ENCODE measurements around the gene TTC3. TPM values are rescaled to one million over a fixed set of nuclear protein-coding genes. Genes with fewer than 3 reads are reported as not detected.

TTC3 gene
- total RNA-seq, 1 experiment from 2014 or later, result 71.5 TPM

GRCh38 chr21:37040212-37040611 lies 32.8 kb upstream of the TTC3 start:
- BruUV-seq (replicated peaks), result no TSS peak
- no peak for ATAC-seq
- Histone ChIP-seq H3K4me3 (replicated peaks in 1 of 2; ENCODE audit: low read depth in 1 of 2, low read length in 2 of 2) (no peak overlapping the region), H3K4me1 (ENCODE audit: control insufficient read depth in 1 of 2, insufficient read depth in 2 of 2, low read length in 2 of 2) (no peaks in the 10 kb centered on the region), H3K79me2 (ENCODE audit: insufficient read depth, low read length) (no peaks in the 10 kb centered on the region), H3K36me3 (ENCODE audit: control insufficient read depth in 1 of 2, insufficient read depth in 2 of 2, low read length in 2 of 2) (no peaks in the 10 kb centered on the region), H3K9me3 (ENCODE audit: control insufficient read depth in 1 of 2, insufficient read depth in 1 of 2, low read depth in 1 of 2, low read length in 2 of 2) (no peaks in the 10 kb centered on the region), H3K27ac (ENCODE audit: low read depth, low read length) (no peak overlapping the region), H3K4me2 (ENCODE audit: low read length) (no peak overlapping the region), H2AFZ (ENCODE audit: low read depth, low read length, poor library complexity, severe bottlenecking) (no peak overlapping the region), H3K27me3 (ENCODE audit: insufficient read depth, low read length) (no peaks in the 10 kb centered on the region), H3K9me2 (ENCODE audit: insufficient read depth) (no peaks in the 10 kb centered on the region), H3K9ac (ENCODE audit: low read length) (no peak overlapping the region), H4K20me1 (ENCODE audit: insufficient read depth) (no peaks in the 10 kb centered on the region)
- no peak for DNase-seq (ENCODE audit: low read depth, low spot score)
- ChIA-PET POLR2A (no interaction called here), RAD21 (ENCODE audit: low non-redundant PET in 1 of 2, low total read pairs in 2 of 2, uncharacterized antibody in 2 of 2, unreplicated experiment in 2 of 2) (no interaction called here), CTCF (no interaction called here)
- no peak for TF ChIP-seq SIN3A (IDR thresholded peaks at IDR 0.05; ENCODE audit: low read depth)
- no peak for TF ChIP-seq ZFX (IDR thresholded peaks at IDR 0.05)
- no peak for TF ChIP-seq YY1 (IDR thresholded peaks at IDR 0.05; ENCODE audit: extremely low read depth, insufficient replicate concordance, low read depth, low read length)
- TF ChIP-seq, protein P1, sequence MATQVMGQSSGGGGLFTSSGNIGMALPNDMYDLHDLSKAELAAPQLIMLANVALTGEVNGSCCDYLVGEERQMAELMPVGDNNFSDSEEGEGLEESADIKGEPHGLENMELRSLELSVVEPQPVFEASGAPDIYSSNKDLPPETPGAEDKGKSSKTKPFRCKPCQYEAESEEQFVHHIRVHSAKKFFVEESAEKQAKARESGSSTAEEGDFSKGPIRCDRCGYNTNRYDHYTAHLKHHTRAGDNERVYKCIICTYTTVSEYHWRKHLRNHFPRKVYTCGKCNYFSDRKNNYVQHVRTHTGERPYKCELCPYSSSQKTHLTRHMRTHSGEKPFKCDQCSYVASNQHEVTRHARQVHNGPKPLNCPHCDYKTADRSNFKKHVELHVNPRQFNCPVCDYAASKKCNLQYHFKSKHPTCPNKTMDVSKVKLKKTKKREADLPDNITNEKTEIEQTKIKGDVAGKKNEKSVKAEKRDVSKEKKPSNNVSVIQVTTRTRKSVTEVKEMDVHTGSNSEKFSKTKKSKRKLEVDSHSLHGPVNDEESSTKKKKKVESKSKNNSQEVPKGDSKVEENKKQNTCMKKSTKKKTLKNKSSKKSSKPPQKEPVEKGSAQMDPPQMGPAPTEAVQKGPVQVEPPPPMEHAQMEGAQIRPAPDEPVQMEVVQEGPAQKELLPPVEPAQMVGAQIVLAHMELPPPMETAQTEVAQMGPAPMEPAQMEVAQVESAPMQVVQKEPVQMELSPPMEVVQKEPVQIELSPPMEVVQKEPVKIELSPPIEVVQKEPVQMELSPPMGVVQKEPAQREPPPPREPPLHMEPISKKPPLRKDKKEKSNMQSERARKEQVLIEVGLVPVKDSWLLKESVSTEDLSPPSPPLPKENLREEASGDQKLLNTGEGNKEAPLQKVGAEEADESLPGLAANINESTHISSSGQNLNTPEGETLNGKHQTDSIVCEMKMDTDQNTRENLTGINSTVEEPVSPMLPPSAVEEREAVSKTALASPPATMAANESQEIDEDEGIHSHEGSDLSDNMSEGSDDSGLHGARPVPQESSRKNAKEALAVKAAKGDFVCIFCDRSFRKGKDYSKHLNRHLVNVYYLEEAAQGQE (IDR thresholded peaks at IDR 0.05; ENCODE audit: low read depth), result no peak
- TF ChIP-seq EGR1 (IDR thresholded peaks at IDR 0.05; ENCODE audit: low read depth), result no peak
- TF ChIP-seq EZH2phosphoT487 (IDR thresholded peaks at IDR 0.05; ENCODE audit: borderline replicate concordance), result no peak
- intact Hi-C loops (cut with micrococcal nuclease), result no loop called here

DNA sequence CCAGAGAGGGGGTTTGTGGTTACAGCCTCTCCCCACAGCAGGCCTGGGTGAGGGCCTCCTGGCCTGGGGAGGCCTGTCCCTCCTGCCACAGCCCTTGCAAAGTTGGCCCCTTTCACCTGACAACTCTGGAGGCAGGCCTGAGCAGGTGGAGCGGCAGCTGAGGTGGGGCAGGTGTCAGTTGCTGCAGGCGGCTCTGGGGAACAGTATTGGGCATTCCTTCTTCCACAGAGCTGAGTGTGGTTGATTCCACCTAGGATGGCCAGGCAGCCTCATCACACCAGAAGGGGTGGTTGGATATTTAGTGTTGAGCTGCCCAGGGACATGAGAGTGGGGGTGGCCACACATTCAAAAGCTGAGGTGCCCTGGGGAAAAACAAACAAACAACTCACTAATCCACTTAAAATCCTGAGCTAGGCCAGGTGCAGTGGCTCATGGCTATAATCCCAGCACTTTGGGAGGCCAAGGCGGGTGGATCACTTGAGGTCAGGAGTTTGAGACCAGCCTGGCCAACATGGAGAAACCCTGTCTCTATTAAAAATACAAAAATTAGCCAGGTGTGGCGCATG lies 31.3 kb upstream of the TTC3 start:
- intact Hi-C loops (cut with micrococcal nuclease), result no loop called here
- H3K4me2 ChIP-seq (ENCODE audit: low read length), result no peak overlapping the region

More for the DNA sequence above, 31.3 kb upstream of the TTC3 start:
- no TSS peak for BruUV-seq (replicated peaks)
- Histone ChIP-seq H3K4me3 (replicated peaks in 1 of 2; ENCODE audit: low read depth in 1 of 2, low read length in 2 of 2) (no peak overlapping the region), H3K9me2 (ENCODE audit: insufficient read depth) (no peaks in the 10 kb centered on the region), H4K20me1 (ENCODE audit: insufficient read depth) (no peaks in the 10 kb centered on the region), H3K27me3 (ENCODE audit: insufficient read depth, low read length) (no peaks in the 10 kb centered on the region), H3K36me3 (ENCODE audit: control insufficient read depth in 1 of 2, insufficient read depth in 2 of 2, low read length in 2 of 2) (no peaks in the 10 kb centered on the region), H3K9me3 (ENCODE audit: control insufficient read depth in 1 of 2, insufficient read depth in 1 of 2, low read depth in 1 of 2, low read length in 2 of 2) (no peaks in the 10 kb centered on the region), H2AFZ (ENCODE audit: low read depth, low read length, poor library complexity, severe bottlenecking) (no peak overlapping the region), H3K9ac (ENCODE audit: low read length) (no peak overlapping the region), H3K4me1 (ENCODE audit: control insufficient read depth in 1 of 2, insufficient read depth in 2 of 2, low read length in 2 of 2) (peaks cover under 1 to 6% of the 10 kb centered on the region in 2 experiments; a peak in 3 of 4 replicates), H3K27ac (ENCODE audit: low read depth, low read length) (no peak overlapping the region), H3K79me2 (ENCODE audit: insufficient read depth, low read length) (no peaks in the 10 kb centered on the region)
- ChIA-PET POLR2A (no interaction called here), RAD21 (ENCODE audit: low non-redundant PET in 1 of 2, low total read pairs in 2 of 2, uncharacterized antibody in 2 of 2, unreplicated experiment in 2 of 2) (no interaction called here), CTCF (interaction anchor here (0.8 kb wide), 1 partner anchor 32 kb away, joined by 5 read pairs; no protein-coding TSS in a partner anchor)
- DNase-seq (ENCODE audit: low read depth, low spot score) (no peak), ATAC-seq (no peak)
- TF ChIP-seq EGR1 (IDR thresholded peaks at IDR 0.05; ENCODE audit: low read depth) (no peak), SP1 (IDR thresholded peaks at IDR 0.05; ENCODE audit: low read depth) (no peak), ZBTB33 (IDR thresholded peaks at IDR 0.05; ENCODE audit: extremely low read depth, insufficient replicate concordance, low read length) (no peak), CEBPB (IDR thresholded peaks at IDR 0.05; ENCODE audit: low read depth) (no peak)

All from HCT116 (cell line).